Esophagus mucosa (tissue), 1 donor: ENCODE measurements around the gene SUGCT. TPM values are rescaled to one million over a fixed set of nuclear protein-coding genes. Genes with fewer than 3 reads are reported as not detected.
"Not testable (repeated sequence)": the region's sequence is repeated elsewhere in the genome, so short reads cannot be mapped to it uniquely, and the experiment has no call there.

Experiments
- ATAC-seq: fragments of 200-7000 bp; cut with Tn5 transposase; one replicate; pipeline ENCODE4 v1.9.1; 2020
- total RNA-seq: library from RNA; stranded (reverse); gene quantifications from one replicate; pipeline ENCODE4 v1.2.4, GENCODE V29; 2023
- donor health status: DM: yes; HTN: yes; CAD: no.

The SUGCT gene
- total RNA-seq, 1 donor from 2014 or later: 8.2 TPM

GRCh38 chr7:40332516-40332915 is 197.7 kb downstream of the SUGCT start:
- no peak for ATAC-seq

- no peak for ATAC-seq
Observed at GRCh38 chr7:40341836-40342235, 207.0 kb downstream of the SUGCT start.

GRCh38 chr7:40346554-40346953 is 211.7 kb downstream of the SUGCT start:
- ATAC-seq: no peak

- ATAC-seq: no peak
Observed at GRCh38 chr7:40348126-40348728, 213.4 kb downstream of the SUGCT start.

- no peak for ATAC-seq
Observed at GRCh38 chr7:40350100-40350499, 215.3 kb downstream of the SUGCT start.

- no peak for ATAC-seq
Observed at GRCh38 chr7:40354711-40355110, 219.9 kb downstream of the SUGCT start.

- no peak for ATAC-seq
Observed at GRCh38 chr7:40356312-40356711, 221.5 kb downstream of the SUGCT start.

GRCh38 chr7:40356871-40357709 is 222.3 kb downstream of the SUGCT start:
- no peak for ATAC-seq

GRCh38 chr7:40369641-40370277 is 235.0 kb downstream of the SUGCT start:
- ATAC-seq: no peak

- ATAC-seq: no peak
Observed at GRCh38 chr7:40371806-40372440, 237.1 kb downstream of the SUGCT start.

GRCh38 chr7:40374575-40374974 is 239.8 kb downstream of the SUGCT start:
- ATAC-seq: no peak

- ATAC-seq: no peak
Observed at GRCh38 chr7:40380111-40380510, 245.3 kb downstream of the SUGCT start.

GRCh38 chr7:40382145-40382544 is 247.3 kb downstream of the SUGCT start:
- ATAC-seq: no peak

GRCh38 chr7:40393660-40394059 is 258.9 kb downstream of the SUGCT start:
- no peak for ATAC-seq

GRCh38 chr7:40394400-40394799 is 259.6 kb downstream of the SUGCT start:
- no peak for ATAC-seq

GRCh38 chr7:40400525-40400924 is 265.7 kb downstream of the SUGCT start:
- no peak for ATAC-seq

GRCh38 chr7:40401406-40401805 is 266.6 kb downstream of the SUGCT start:
- no peak for ATAC-seq

- no peak for ATAC-seq
Observed at GRCh38 chr7:40402661-40403060, 267.9 kb downstream of the SUGCT start.

GRCh38 chr7:40403703-40404476 is 269.1 kb downstream of the SUGCT start:
- no peak for ATAC-seq

GRCh38 chr7:40405991-40406390 is 271.2 kb downstream of the SUGCT start:
- no peak for ATAC-seq

- no peak for ATAC-seq
Observed at GRCh38 chr7:40412323-40412722, 277.5 kb downstream of the SUGCT start.

GRCh38 chr7:40414704-40415103 is 279.9 kb downstream of the SUGCT start:
- ATAC-seq: not testable (repeated sequence)
